Measurements from ENCODE around the gene UNC13A.

UNC13A gene

GRCh38 chr19:17581211-17581874 lies 106.8 kb downstream of the UNC13A start:
- ATAC-seq: no peak
- TF ChIP-seq CSDC2 (CRISPR knock-in tag; IDR thresholded peaks at IDR 0.05) (no peak), TOX (CRISPR knock-in tag; IDR thresholded peaks at IDR 0.05; ENCODE audit: borderline replicate concordance) (no peak), PPARA (CRISPR knock-in tag; IDR thresholded peaks at IDR 0.05; ENCODE audit: borderline replicate concordance) (no peak), ZNF70 (CRISPR knock-in tag; IDR thresholded peaks at IDR 0.05) (no peak), OSR1 (CRISPR knock-in tag; IDR thresholded peaks at IDR 0.05) (no peak), TCF4 (CRISPR knock-in tag; IDR thresholded peaks at IDR 0.05; ENCODE audit: borderline replicate concordance) (no peak), ZNF565 (CRISPR knock-in tag; conservative IDR thresholded peaks at IDR 0.05; ENCODE audit: low read depth) (no peak), BACH2 (CRISPR knock-in tag; IDR thresholded peaks at IDR 0.05; ENCODE audit: borderline replicate concordance) (no peak), ZNF8 (CRISPR knock-in tag; IDR thresholded peaks at IDR 0.05) (no peak), ISL1 (CRISPR knock-in tag; IDR thresholded peaks at IDR 0.05) (no peak)

- ATAC-seq: no peak
- TF ChIP-seq GLIS3 (CRISPR knock-in tag; IDR thresholded peaks at IDR 0.05) (no peak), CSRNP3 (CRISPR knock-in tag; IDR thresholded peaks at IDR 0.05) (no peak), ZFP30 (CRISPR knock-in tag; IDR thresholded peaks at IDR 0.05) (no peak), OSR1 (CRISPR knock-in tag; IDR thresholded peaks at IDR 0.05) (no peak), CSDC2 (CRISPR knock-in tag; IDR thresholded peaks at IDR 0.05) (no peak), POU6F1 (CRISPR knock-in tag; IDR thresholded peaks at IDR 0.05; ENCODE audit: borderline replicate concordance, low read depth) (no peak), TCF4 (CRISPR knock-in tag; IDR thresholded peaks at IDR 0.05; ENCODE audit: borderline replicate concordance) (no peak), CREB5 (CRISPR knock-in tag; IDR thresholded peaks at IDR 0.05; ENCODE audit: low read depth) (no peak), SNAI2 (CRISPR knock-in tag; IDR thresholded peaks at IDR 0.05) (no peak)
Observed at GRCh38 chr19:17580470-17581144, 107.5 kb downstream of the UNC13A start.

GRCh38 chr19:17579661-17580244 lies 108.4 kb downstream of the UNC13A start:
- ATAC-seq: peak; percentile 85
- no peak for TF ChIP-seq CSRNP3 (CRISPR knock-in tag; IDR thresholded peaks at IDR 0.05)
- TF ChIP-seq PATZ1 (CRISPR knock-in tag; IDR thresholded peaks at IDR 0.05; ENCODE audit: borderline replicate concordance): no peak
- no peak for TF ChIP-seq ZC3H10 (CRISPR knock-in tag; IDR thresholded peaks at IDR 0.05)
- TF ChIP-seq OSR1 (CRISPR knock-in tag; IDR thresholded peaks at IDR 0.05): no peak
- TF ChIP-seq BACH2 (CRISPR knock-in tag; IDR thresholded peaks at IDR 0.05; ENCODE audit: borderline replicate concordance): no peak
- no peak for TF ChIP-seq ZFP3 (CRISPR knock-in tag; IDR thresholded peaks at IDR 0.05)
- no peak for TF ChIP-seq ZNF8 (CRISPR knock-in tag; IDR thresholded peaks at IDR 0.05)
- no peak for TF ChIP-seq ISL1 (CRISPR knock-in tag; IDR thresholded peaks at IDR 0.05)
- TF ChIP-seq GLIS3 (CRISPR knock-in tag; IDR thresholded peaks at IDR 0.05): no peak
